Activated CD8-positive, alpha-beta memory T cell treated with anti-CD3 and anti-CD28 coated beads for 4 hours (primary cell): ENCODE data around the gene MRPL16.

ENCODE experiments used
- DNase-seq, 2 donors: peaks; one replicate each; pipeline ENCODE4 v3.0.0-alpha.2; 2020; ENCODE audit warnings: low read depth in 2 of 2

MRPL16 gene

GRCh38 chr11:59771605-59772004, 39.0 kb downstream of the MRPL16 start:
- no peak for DNase-seq

GRCh38 chr11:59770869-59771268, 39.7 kb downstream of the MRPL16 start:
- DNase-seq, result no peak

- no peak for DNase-seq
These were observed 40.3 kb downstream of the MRPL16 start for GRCh38 chr11:59770319-59770718.

GRCh38 chr11:59769828-59770227, 40.8 kb downstream of the MRPL16 start:
- DNase-seq, result no peak

GRCh38 chr11:59769111-59769510, 41.5 kb downstream of the MRPL16 start:
- DNase-seq, result no peak

GRCh38 chr11:59767225-59767611, 43.4 kb downstream of the MRPL16 start:
- DNase-seq, result no peak

GRCh38 chr11:59766542-59767224, 43.9 kb downstream of the MRPL16 start:
- no peak for DNase-seq

GRCh38 chr11:59765068-59765735, 45.4 kb downstream of the MRPL16 start:
- DNase-seq, result no peak

- DNase-seq, result no peak
These were observed 48.6 kb downstream of the MRPL16 start for GRCh38 chr11:59761993-59762392.

- DNase-seq, result no peak
These were observed 49.8 kb downstream of the MRPL16 start for GRCh38 chr11:59760771-59761170.

GRCh38 chr11:59759900-59760299, 50.7 kb downstream of the MRPL16 start:
- DNase-seq, result no peak

GRCh38 chr11:59758401-59759037, 52.1 kb downstream of the MRPL16 start:
- no peak for DNase-seq

GRCh38 chr11:59756845-59757244, 53.7 kb downstream of the MRPL16 start:
- no peak for DNase-seq

- DNase-seq, result no peak
These were observed 54.1 kb downstream of the MRPL16 start for GRCh38 chr11:59756558-59756840.
